Vagina (tissue), 2 donors: ENCODE measurements around the gene KRT13.

ENCODE experiments used
- POLR2A ChIP-seq, 2 donors: fragments of 450-650 bp; IDR thresholded peaks; one replicate each; pipeline ENCODE4 v1.6.1; 2017; ENCODE audit warnings: antibody characterized with exemption in 2 of 2, mild to moderate bottlenecking in 2 of 2, moderate library complexity in 2 of 2
- POLR2AphosphoS5 ChIP-seq, 2 donors: sonication (generic); formaldehyde crosslinking; IDR thresholded peaks; one replicate each; pipeline ENCODE4 v1.9.0; 2017; ENCODE audit warnings: antibody characterized with exemption in 2 of 2, mild to moderate bottlenecking in 2 of 2, low read depth in 1 of 2; ENCODE audit not compliant: insufficient read depth in 1 of 2
- TF ChIP-seq, protein P1 (sequence below), 3 experiments: fragments of 450-650 bp in 2 of 3; fragments of 200-600 bp in 1 of 3; sonication (generic) in 1 of 3; IDR thresholded peaks; one replicate each; pipeline ENCODE4 v1.5.1; 2017 to 2019; ENCODE audit warnings: antibody characterized with exemption in 3 of 3, mild to moderate bottlenecking in 2 of 3, moderate library complexity in 2 of 3

DNA sequence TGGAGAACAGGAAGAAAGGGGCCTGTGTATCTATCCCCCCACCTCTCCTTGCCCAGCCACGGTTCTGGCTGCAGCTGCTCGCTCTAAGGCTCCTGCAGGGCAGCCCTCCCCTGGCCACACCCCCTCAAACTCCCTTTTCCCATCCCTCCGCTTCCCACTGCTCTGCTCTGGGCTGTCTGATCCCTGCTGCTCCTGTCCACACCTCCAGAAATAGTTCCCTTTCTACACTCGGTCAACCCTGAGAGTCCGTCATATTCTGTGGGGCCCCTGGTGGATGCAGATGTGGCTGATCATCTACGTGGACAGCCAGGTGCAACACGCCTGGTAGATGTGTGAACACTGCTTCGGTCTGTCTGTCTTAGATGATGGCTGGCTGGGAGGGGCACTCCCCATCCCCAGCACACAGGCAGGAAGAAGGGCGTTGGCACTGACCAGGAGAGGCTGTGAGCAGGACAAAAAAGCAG, 42.0 kb upstream of the KRT13 start:
- TF ChIP-seq, protein P1, sequence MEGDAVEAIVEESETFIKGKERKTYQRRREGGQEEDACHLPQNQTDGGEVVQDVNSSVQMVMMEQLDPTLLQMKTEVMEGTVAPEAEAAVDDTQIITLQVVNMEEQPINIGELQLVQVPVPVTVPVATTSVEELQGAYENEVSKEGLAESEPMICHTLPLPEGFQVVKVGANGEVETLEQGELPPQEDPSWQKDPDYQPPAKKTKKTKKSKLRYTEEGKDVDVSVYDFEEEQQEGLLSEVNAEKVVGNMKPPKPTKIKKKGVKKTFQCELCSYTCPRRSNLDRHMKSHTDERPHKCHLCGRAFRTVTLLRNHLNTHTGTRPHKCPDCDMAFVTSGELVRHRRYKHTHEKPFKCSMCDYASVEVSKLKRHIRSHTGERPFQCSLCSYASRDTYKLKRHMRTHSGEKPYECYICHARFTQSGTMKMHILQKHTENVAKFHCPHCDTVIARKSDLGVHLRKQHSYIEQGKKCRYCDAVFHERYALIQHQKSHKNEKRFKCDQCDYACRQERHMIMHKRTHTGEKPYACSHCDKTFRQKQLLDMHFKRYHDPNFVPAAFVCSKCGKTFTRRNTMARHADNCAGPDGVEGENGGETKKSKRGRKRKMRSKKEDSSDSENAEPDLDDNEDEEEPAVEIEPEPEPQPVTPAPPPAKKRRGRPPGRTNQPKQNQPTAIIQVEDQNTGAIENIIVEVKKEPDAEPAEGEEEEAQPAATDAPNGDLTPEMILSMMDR (IDR thresholded peaks at IDR 0.05), result no peak
- TF ChIP-seq POLR2A (IDR thresholded peaks at IDR 0.05) (no peak), POLR2AphosphoS5 (IDR thresholded peaks at IDR 0.05; ENCODE audit: insufficient read depth in 1 of 2, low read depth in 1 of 2) (no peak)
